Measurements from ENCODE around the gene LRP11.
A peak's percentile ranks its signal among the peaks of the same experiment; 100 is the strongest.
"Not testable (repeated sequence)": the region's sequence is repeated elsewhere in the genome, so short reads cannot be mapped to it uniquely, and the experiment has no call there.

LRP11 gene

GRCh38 chr6:149846321-149846720 lies 17.8 kb downstream of the LRP11 start:
- no peak for FAIRE-seq

GRCh38 chr6:149845549-149845948 lies 18.6 kb downstream of the LRP11 start:
- no peak for FAIRE-seq

DNA sequence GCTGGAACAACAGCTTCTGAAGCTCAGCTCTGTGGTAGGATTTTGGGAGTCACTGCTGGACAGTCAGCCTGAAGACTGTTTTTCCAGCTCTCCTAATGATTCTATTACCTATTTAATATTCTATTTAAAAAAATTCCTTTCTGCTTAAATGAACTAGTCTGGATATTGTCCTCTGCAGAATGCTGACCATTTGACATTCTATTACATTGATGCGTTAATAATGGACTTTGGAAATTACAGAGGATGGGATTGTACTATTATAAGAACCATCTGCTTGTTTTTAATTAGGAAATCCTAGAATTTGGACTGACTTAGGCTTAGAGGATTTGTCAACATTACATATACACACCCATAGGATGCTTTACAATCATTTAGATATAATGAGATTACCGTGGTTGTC lies 19.7 kb downstream of the LRP11 start:
- no peak for FAIRE-seq

- FAIRE-seq: not testable (repeated sequence)
Observed at GRCh38 chr6:149844036-149844435, 20.1 kb downstream of the LRP11 start.

- FAIRE-seq: no peak
Observed at GRCh38 chr6:149843051-149843633, 21.0 kb downstream of the LRP11 start.

DNA sequence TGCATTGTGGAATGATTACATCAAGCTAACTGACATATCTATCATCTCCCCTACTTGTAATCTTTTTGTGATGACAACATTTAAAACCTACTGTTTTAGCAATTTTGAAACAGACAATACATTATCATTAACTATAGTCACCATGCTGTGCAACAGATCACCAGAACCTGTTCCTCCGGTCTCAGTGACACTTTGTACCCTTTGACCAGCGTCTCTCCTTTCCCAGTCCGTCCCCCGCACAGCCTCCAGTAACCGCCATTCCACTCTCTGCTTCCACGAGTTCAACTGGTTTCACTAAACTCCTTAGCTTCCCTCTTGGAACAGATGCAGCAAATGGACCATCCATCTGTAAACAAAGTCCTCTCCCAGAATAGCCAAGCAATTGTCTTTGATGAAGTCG lies 21.8 kb downstream of the LRP11 start:
- FAIRE-seq: no peak

GRCh38 chr6:149840345-149841075 lies 23.6 kb downstream of the LRP11 start:
- FAIRE-seq: no peak

DNA sequence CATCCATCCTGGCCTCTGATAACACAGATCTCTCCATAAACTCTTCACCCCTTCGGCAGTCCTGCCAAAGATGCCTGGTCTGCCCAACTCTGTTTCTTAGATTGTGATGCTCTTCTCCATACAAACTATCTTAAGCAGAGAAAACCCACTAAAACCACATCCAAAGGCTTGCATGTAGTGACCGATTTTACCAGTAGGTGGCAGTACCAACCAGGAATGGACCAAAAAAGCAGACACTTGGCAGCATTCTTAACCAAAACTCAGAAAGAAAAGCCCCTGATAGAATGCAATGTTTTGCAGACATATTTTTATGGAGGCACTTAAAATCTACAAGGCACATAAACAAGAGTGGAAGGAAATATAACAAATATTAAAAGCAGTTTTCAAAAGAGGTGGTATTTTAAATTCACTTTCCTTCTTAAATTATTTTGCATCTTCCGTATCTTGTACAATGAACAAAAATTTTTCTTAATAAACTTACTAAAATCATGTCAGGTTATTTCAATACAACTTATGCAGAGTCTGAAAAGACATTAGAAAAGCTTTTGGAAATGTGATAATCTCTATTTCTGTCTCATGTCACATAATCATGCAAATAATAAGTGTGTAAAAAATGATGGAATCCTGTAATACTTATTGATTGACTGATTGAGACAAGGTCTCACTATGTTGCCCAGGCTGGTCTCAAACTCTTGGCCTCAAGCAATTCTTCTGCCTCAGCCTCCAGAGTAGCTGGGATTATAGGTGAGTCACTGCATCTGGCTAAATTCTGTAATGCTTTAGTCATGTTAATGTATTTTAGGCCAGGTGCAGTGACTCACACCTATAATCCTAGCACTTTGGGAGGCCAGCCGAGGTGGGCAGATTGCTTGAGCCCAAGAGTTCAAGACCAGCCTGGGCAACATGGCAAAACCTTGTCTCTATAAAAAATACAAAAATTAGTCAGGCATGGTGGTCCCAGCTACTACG lies 29.4 kb downstream of the LRP11 start:
- peak; percentile 88 for FAIRE-seq

DNA sequence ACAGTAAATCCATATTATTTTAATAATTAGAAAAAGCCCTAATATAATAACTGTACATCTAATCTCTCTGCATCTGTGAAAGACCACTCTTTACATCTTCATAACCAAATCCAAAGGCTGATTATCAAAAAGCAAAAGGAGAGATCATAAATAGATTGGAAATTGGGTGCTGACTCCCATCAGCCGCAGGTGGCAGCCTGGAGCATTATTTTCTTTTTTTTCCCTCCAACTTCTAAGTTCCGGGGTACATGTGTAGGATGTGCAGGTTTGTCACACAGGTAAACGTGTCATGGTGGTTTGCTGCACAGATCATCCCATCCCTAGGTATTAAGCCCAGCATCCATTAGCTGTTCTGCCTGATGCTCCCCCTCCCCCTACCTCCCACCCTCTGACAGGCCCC lies 30.5 kb downstream of the LRP11 start:
- FAIRE-seq: no peak

- no peak for FAIRE-seq
Observed at GRCh38 chr6:149831308-149831820, 32.8 kb downstream of the LRP11 start.

- FAIRE-seq: no peak
Observed at GRCh38 chr6:149830731-149831307, 33.3 kb downstream of the LRP11 start.

DNA sequence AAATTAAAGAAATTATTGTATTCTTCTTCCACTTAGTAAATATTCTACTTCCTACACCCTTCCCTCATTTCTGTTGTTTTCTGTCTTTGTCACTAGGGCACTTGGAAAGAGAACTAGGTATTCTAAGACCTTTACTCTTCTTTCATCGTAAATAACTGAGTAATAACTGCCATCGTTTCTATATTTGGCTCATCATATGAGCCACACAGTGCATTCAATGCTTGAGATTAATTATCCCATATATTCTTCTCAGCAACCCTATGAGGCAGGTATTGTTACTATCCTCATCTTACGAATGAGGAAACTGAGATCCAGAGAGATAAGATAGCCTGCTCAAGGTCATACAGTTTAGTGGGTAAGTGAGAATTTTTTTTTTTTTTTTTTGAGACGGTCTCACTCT lies 38.9 kb downstream of the LRP11 start:
- FAIRE-seq: no peak

DNA sequence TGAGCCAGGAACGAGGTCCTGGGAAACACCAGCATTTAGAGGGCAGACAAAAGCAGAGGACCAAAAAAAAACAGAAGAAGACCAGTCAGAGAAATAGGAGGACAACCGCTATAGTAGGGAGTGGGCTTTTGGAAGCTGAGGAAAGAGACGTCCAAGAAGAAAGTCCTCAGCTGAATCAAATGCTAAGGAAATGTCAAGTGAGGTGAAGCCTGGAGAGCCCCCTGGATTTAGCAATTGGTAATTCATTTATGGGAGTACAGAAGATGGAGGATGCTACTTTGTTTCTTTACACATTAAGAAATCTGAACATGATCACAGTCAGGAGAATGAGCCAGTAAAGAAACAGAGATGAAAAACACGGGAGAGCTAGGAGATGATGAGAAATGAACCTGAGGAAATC lies 41.1 kb downstream of the LRP11 start:
- FAIRE-seq: no peak

DNA sequence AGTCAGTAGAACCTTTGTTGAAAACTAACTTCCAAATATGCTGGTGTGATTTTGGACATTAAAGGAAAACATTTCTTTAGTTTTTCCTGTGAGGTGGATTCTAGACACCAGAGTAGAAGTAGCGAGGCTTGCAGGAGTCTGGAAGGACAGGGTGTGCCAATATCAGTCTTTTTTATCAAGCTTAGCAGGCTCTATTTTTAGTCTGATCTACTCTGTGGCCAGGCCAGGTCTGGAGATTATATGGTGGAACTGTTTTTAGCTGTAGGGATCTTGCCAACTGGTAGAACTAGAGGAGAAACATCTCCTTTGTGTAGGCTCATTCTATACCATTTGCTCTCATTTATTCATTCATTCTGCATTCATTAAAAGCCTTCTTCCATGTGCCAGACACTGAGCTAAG lies 42.7 kb downstream of the LRP11 start:
- FAIRE-seq: no peak

- no peak for FAIRE-seq
Observed at GRCh38 chr6:149820506-149820905, 43.7 kb downstream of the LRP11 start.

GRCh38 chr6:149815788-149816187 lies 48.4 kb downstream of the LRP11 start:
- FAIRE-seq: no peak

GRCh38 chr6:149813351-149813750 lies 50.8 kb downstream of the LRP11 start:
- FAIRE-seq: no peak

GRCh38 chr6:149809798-149810197 lies 54.4 kb downstream of the LRP11 start:
- FAIRE-seq: no peak

DNA sequence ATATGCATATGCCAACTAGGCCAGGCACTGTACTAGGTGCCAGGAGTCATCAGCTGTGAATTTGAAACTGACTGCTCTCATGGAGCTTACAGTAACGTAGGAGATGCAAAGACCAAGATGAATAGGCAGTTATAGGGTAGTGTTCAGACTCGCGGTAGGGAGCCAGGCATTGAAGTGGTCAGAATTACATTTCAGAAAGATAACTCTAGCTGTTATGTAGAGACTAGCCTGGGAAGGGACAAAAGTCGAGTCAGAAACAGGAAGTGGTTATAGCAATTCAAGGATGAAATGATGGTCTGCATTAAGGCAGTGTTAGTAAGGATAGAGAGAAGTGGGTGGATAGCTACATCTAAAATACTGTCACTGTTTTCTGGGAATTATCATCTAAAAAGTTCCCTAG lies 58.0 kb downstream of the LRP11 start:
- FAIRE-seq: no peak

DNA sequence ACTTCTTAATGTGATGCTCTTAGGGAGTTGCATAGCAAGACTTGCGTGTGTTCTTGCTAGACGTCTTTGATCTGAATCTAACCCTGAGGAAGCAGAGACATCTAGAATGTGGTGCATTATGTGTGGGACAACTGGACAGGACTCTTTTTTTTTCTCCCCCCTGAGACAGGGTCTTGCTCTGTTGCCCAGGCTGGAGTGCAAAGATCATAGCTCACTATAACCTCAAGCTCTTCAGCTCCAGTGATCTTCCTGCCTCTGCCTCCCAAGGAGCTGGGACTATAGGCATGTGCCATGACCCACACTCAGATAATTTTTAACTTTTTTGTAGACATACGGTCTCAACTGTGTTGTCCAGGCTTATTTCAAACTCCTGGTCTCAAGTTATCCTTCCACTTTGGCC lies 80.6 kb downstream of the LRP11 start:
- no peak for FAIRE-seq

DNA sequence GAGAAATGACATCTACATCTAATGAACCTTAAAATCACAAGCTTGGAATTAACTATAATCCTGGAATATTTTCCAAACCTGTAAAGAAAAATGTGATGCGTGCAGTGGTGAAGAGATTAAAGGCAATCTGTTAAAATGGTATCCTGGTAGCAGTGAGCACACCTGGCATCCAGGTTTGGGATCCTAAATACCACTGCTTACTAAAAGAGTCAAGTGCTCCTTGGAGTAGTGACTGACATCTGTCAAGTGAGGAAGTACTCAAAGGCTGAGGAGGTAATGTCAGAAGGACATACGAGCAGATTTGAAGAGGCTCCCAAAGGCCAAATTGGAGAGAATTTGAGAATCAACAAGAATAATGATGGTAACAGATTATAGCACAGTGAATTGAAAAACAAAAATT lies 81.8 kb downstream of the LRP11 start:
- FAIRE-seq: no peak

DNA sequence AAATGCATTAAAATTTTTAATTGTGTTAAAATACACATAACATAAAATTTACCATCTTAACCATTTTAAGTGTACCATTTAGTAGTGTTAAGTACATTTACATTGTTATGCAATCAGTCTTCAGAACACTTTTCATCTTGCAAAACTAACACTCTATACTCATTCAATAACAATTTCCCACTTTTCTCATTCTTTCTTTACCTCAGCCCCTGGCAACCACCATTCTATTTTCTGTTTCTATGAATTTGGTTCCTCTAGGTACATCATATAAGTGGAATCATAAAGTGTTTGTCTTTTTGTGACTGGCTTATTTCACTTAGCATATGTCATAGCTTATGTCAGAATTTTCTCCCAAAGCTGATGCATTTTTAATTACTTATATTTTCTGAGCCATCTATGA lies 82.4 kb downstream of the LRP11 start:
- no peak for FAIRE-seq

DNA sequence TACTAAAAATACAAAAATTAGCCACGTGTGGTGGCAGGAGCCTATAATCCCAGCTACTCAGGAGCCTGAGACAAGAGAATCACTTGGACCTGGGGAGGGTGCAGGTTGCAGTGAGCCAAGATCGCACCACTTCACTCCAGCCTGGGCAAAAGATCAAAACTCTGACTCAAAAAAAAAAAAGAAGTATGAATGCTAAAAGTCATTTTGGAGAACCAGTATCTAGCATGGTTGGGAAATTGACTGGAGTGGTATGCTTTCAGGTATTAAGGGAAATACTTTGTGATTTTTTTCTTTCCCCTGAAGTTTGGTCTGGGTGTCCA lies 84.6 kb downstream of the LRP11 start:
- no peak for FAIRE-seq

Measured in G401.6 (cell line).